SKM-1 (cell line): ENCODE data around the gene PRR5L.
"Not testable (repeated sequence)": the region's sequence is repeated elsewhere in the genome, so short reads cannot be mapped to it uniquely, and the experiment has no call there.

ENCODE experiments used
- DNase-seq: peaks from one replicate; lab custom pipeline; 2025; ENCODE audit not compliant: unreplicated experiment; lab: John Stamatoyannopoulos, UW

Gene PRR5L

GRCh38 chr11:36488096-36488495 lies 192.0 kb downstream of the PRR5L start:
- DNase-seq: no peak

- no peak for DNase-seq
Measured at GRCh38 chr11:36490026-36490806, 194.1 kb downstream of the PRR5L start.

- peak; percentile 39 for DNase-seq
Measured at GRCh38 chr11:36492724-36493304, 196.7 kb downstream of the PRR5L start.

- no peak for DNase-seq
Measured at GRCh38 chr11:36493332-36493731, 197.2 kb downstream of the PRR5L start.

- DNase-seq: no peak
Measured at GRCh38 chr11:36498721-36499120, 202.6 kb downstream of the PRR5L start.

- DNase-seq: no peak
Measured at GRCh38 chr11:36499315-36499714, 203.2 kb downstream of the PRR5L start.

GRCh38 chr11:36500315-36500721 lies 204.2 kb downstream of the PRR5L start:
- no peak for DNase-seq

- no peak for DNase-seq
Measured at GRCh38 chr11:36501236-36501635, 205.1 kb downstream of the PRR5L start.

GRCh38 chr11:36507824-36508489 lies 211.9 kb downstream of the PRR5L start:
- DNase-seq: no peak

- no peak for DNase-seq
Measured at GRCh38 chr11:36508743-36509142, 212.7 kb downstream of the PRR5L start.

GRCh38 chr11:36509201-36509639 lies 213.1 kb downstream of the PRR5L start:
- DNase-seq: no peak

GRCh38 chr11:36509694-36510593 lies 213.9 kb downstream of the PRR5L start, which contains the start of gene TRAF6:
Gene TRAF6 (minus strand): TSS chr11:36510272. CDS start chr11:36501515, 8,757 bp downstream.
- DNase-seq: peak; percentile 81

- no peak for DNase-seq
Measured at GRCh38 chr11:36510594-36510942, 214.5 kb downstream of the PRR5L start.

- not testable (repeated sequence) for DNase-seq
Measured at GRCh38 chr11:36511062-36511461, 215.0 kb downstream of the PRR5L start.

GRCh38 chr11:36512016-36512415 lies 215.9 kb downstream of the PRR5L start:
- no peak for DNase-seq

- DNase-seq: no peak
Measured at GRCh38 chr11:36513965-36514364, 217.9 kb downstream of the PRR5L start.
